IPS-18a (cell line): Measurements from ENCODE around the gene UBTD1.
"Not testable (repeated sequence)": the region's sequence is repeated elsewhere in the genome, so short reads cannot be mapped to it uniquely, and the experiment has no call there.

Source experiments
- H3K27ac ChIP-seq: one replicate; pipeline ENCODE4 v1.5.1; 2013; ENCODE audit warnings: low read length
- H3K27me3 ChIP-seq: one replicate; pipeline ENCODE4 v1.6.1; 2013; ENCODE audit warnings: mild to moderate bottlenecking, low read length; ENCODE audit not compliant: control insufficient read depth, insufficient read depth
- H3K36me3 ChIP-seq: one replicate; pipeline ENCODE4 v1.6.1; 2013; ENCODE audit warnings: low read depth, low read length; ENCODE audit not compliant: control insufficient read depth
- H3K4me1 ChIP-seq: one replicate; pipeline ENCODE4 v1.6.1; 2013; ENCODE audit warnings: low read depth, low read length; ENCODE audit not compliant: control insufficient read depth
- H3K4me3 ChIP-seq: one replicate; pipeline ENCODE4 v1.5.1; 2013; ENCODE audit warnings: low read length
- H3K9ac ChIP-seq: one replicate; pipeline ENCODE4 v1.6.1; 2013; ENCODE audit warnings: mild to moderate bottlenecking, low read length, moderate library complexity
- H3K9me3 ChIP-seq: one replicate; pipeline ENCODE4 v1.6.1; 2013; ENCODE audit warnings: low read depth, low read length; ENCODE audit not compliant: control insufficient read depth

Gene UBTD1

GRCh38 chr10:97546456-97547270, 47.9 kb downstream of the UBTD1 start:
- Histone ChIP-seq H3K4me3 (no peak overlapping the region), H3K9ac (no peak overlapping the region), H3K36me3 (no peaks in the 10 kb centered on the region), H3K27ac (no peak overlapping the region), H3K27me3 (no peaks in the 10 kb centered on the region), H3K4me1 (peaks cover 34% of the 10 kb centered on the region), H3K9me3 (no peaks in the 10 kb centered on the region)

- no peaks in the 10 kb centered on the region for H3K36me3 ChIP-seq
- H3K27ac ChIP-seq = no peak overlapping the region
- H3K9me3 ChIP-seq = no peaks in the 10 kb centered on the region
- peaks cover 30% of the 10 kb centered on the region for H3K4me1 ChIP-seq
- H3K27me3 ChIP-seq = no peaks in the 10 kb centered on the region
- no peak overlapping the region for H3K4me3 ChIP-seq
- no peak overlapping the region for H3K9ac ChIP-seq
These were observed 48.5 kb downstream of the UBTD1 start for GRCh38 chr10:97547271-97547600.

GRCh38 chr10:97547962-97548361, 49.2 kb downstream of the UBTD1 start:
- Histone ChIP-seq H3K36me3 (no peaks in the 10 kb centered on the region), H3K27me3 (no peaks in the 10 kb centered on the region), H3K9me3 (no peaks in the 10 kb centered on the region), H3K4me3 (no peak overlapping the region), H3K4me1 (peaks cover 23% of the 10 kb centered on the region), H3K27ac (no peak overlapping the region), H3K9ac (no peak overlapping the region)

GRCh38 chr10:97548828-97549455, 50.2 kb downstream of the UBTD1 start:
- Histone ChIP-seq H3K36me3 (no peaks in the 10 kb centered on the region), H3K9me3 (no peaks in the 10 kb centered on the region), H3K27ac (peak overlapping the region; percentile 37), H3K27me3 (no peaks in the 10 kb centered on the region), H3K4me1 (peaks cover 25% of the 10 kb centered on the region), H3K9ac (no peak overlapping the region), H3K4me3 (no peak overlapping the region)

- H3K9ac ChIP-seq = peak overlapping the region; percentile 24
- H3K4me1 ChIP-seq = peaks cover 27% of the 10 kb centered on the region
- H3K36me3 ChIP-seq = no peaks in the 10 kb centered on the region
- H3K27ac ChIP-seq = peak overlapping the region; percentile 37
- H3K27me3 ChIP-seq = no peaks in the 10 kb centered on the region
- H3K9me3 ChIP-seq = no peaks in the 10 kb centered on the region
- no peak overlapping the region for H3K4me3 ChIP-seq
These were observed 51.0 kb downstream of the UBTD1 start for GRCh38 chr10:97549587-97550322.

- no peak overlapping the region for H3K4me3 ChIP-seq
- H3K27me3 ChIP-seq = no peaks in the 10 kb centered on the region
- no peaks in the 10 kb centered on the region for H3K36me3 ChIP-seq
- peaks cover 27% of the 10 kb centered on the region for H3K4me1 ChIP-seq
- no peak overlapping the region for H3K9ac ChIP-seq
- H3K27ac ChIP-seq = peak overlapping the region; percentile 1
- no peaks in the 10 kb centered on the region for H3K9me3 ChIP-seq
These were observed 51.8 kb downstream of the UBTD1 start for GRCh38 chr10:97550336-97551149.

GRCh38 chr10:97551271-97551670, 52.5 kb downstream of the UBTD1 start:
- Histone ChIP-seq H3K4me1 (peaks cover 27% of the 10 kb centered on the region), H3K27me3 (no peaks in the 10 kb centered on the region), H3K36me3 (no peaks in the 10 kb centered on the region), H3K9ac (no peak overlapping the region), H3K4me3 (no peak overlapping the region), H3K9me3 (no peaks in the 10 kb centered on the region), H3K27ac (no peak overlapping the region)

GRCh38 chr10:97553575-97554031, 54.9 kb downstream of the UBTD1 start:
- peak overlapping the region; percentile 69 for H3K27ac ChIP-seq
- H3K9ac ChIP-seq = no peak overlapping the region
- peak overlapping the region; percentile 42 for H3K4me3 ChIP-seq
- no peaks in the 10 kb centered on the region for H3K36me3 ChIP-seq
- H3K4me1 ChIP-seq = peaks cover 27% of the 10 kb centered on the region
- H3K9me3 ChIP-seq = no peaks in the 10 kb centered on the region
- no peaks in the 10 kb centered on the region for H3K27me3 ChIP-seq

- not testable (repeated sequence) for H3K27ac ChIP-seq, H3K4me3 ChIP-seq, H3K9ac ChIP-seq, H3K9me3 ChIP-seq, H3K36me3 ChIP-seq, H3K27me3 ChIP-seq
- H3K4me1 ChIP-seq = peaks cover 25% of the 10 kb centered on the region
These were observed 55.6 kb downstream of the UBTD1 start for GRCh38 chr10:97554336-97554735.

GRCh38 chr10:97555541-97555940, 56.8 kb downstream of the UBTD1 start:
- H3K27ac ChIP-seq, H3K9me3 ChIP-seq, H3K9ac ChIP-seq, H3K36me3 ChIP-seq, H3K4me3 ChIP-seq, H3K27me3 ChIP-seq: not testable (repeated sequence)
- H3K4me1 ChIP-seq = peaks cover 13% of the 10 kb centered on the region

GRCh38 chr10:97560731-97561381, 62.1 kb downstream of the UBTD1 start:
- H3K27me3 ChIP-seq, H3K4me1 ChIP-seq, H3K9ac ChIP-seq, H3K36me3 ChIP-seq, H3K9me3 ChIP-seq, H3K4me3 ChIP-seq, H3K27ac ChIP-seq: not testable (repeated sequence)
